GM19468 (cell line): ENCODE data around the gene BST2.
A peak's percentile ranks its signal among the peaks of the same experiment; 100 is the strongest.

Experiments
- ATAC-seq: cut with Tn5 transposase; IDR thresholded peaks from one replicate; pipeline ENCODE4 v1.9.1; 2021; ENCODE audit warnings: mild to moderate bottlenecking, moderate library complexity, moderate number of reproducible peaks; ENCODE audit not compliant: unreplicated experiment; ENCODE audit errors: extremely low read depth

The BST2 gene

GRCh38 chr19:17419621-17420474 lies 14.4 kb upstream of the BST2 start, which contains the start of gene MVB12A:
MVB12A (plus strand) TSS chr19:17420047; CDS start chr19:17420136, 89 bp downstream.
- ATAC-seq, result peak; percentile 71

- no peak for ATAC-seq
These were observed 13.8 kb upstream of the BST2 start for GRCh38 chr19:17419154-17419620.

DNA sequence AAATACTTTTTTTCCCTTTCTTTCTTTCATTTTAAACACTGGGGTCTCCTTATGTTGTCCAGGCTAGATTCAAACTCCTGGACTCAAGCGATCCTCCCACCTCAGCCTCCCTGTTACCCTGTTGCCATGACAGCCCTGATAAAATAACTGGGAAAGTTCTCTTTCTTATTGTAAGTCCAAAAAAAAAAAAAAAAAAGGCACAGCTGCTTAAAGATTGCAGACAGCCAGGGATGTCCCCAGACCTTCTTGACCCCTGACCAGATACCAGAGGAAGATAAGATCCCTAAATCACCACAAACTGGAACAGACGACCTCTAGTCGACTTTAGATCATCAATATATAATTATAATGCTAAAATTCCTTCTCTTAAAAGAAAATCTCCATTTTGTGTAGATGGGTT lies 13.3 kb upstream of the BST2 start:
- no peak for ATAC-seq

DNA sequence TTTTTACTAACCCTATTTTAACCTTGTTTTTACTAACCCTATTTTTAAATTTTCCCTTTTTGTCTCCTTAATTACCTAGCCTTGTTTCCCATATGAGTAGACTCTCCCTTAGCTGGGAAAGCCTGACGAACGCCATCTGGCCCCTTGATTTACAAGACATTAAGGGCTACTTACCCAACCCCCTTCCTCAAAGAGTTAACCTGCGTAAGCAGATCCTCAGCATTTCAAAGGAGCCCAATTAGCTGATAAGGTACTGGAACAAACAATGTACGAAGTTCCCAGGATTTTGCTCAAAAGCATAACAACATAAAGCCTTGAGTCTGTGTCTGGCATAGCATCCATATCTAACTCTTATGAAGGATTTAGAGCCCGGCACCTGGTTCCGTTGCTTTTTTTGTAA lies 9.7 kb upstream of the BST2 start:
- no peak for ATAC-seq

DNA sequence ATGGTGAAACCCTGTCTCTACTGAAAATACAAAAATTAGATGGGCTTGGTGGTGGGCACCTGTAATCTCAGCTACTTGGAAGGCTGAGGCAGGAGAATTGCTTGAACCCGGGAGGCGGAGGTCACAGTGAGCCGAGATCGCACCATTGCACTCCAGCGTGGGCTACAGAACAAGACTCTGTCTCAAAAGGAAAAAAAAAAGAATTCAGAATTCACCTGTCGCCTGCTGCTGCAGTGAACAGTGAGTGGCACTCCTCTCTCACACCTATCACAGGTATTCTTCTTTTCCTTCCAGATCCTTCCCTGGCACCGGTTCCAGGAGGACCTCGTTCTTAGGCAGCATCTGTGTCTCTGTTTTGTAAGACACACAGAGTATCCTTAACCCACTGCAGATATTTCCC lies 8.7 kb upstream of the BST2 start:
- no peak for ATAC-seq

DNA sequence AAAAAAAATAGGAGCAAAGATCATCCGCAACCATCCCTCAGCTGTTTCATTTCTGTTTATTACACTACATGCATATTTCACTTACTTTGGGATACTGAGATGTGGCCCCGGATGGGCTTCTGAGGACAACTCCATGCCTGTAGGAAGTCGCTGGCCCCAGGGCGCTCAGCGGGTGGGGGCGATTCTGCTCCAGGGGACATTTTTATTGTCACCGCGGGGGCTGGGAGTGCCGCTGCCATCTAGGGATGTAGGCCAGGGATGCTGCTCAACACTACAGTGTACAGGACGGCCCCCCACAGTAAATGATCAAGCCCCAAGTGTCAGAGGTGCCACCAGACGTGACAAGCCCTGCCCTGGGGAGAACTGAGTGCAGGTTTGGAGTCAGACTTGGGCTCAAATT lies 6.4 kb upstream of the BST2 start:
- ATAC-seq, result no peak

DNA sequence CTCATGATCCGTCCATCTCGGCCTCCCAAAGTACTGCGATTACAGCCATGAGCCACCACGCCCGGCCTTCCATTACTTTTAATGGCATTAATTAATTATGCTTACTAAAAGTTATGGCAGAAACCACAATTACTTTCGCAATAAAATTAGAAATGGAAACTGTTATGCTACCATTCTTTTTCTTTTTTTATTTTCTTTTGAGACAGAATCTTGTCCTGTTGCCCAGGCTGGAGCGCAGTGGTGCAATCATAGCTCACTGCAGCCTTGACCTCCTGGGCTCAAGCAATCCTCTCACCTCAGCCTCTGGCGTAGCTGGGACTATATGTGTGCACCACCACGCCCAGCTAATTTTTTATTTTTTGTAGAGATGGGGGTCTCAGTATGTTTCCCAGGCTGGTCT lies 4.6 kb upstream of the BST2 start:
- no peak for ATAC-seq

GRCh38 chr19:17406887-17407196 lies 1.4 kb upstream of the BST2 start:
- ATAC-seq, result no peak

- no peak for ATAC-seq
These were observed 836 bp upstream of the BST2 start for GRCh38 chr19:17406046-17406886.

- ATAC-seq, result no peak
These were observed 695 bp downstream of the BST2 start for GRCh38 chr19:17404621-17405249.

GRCh38 chr19:17404015-17404414 lies 1.4 kb downstream of the BST2 start:
- no peak for ATAC-seq

DNA sequence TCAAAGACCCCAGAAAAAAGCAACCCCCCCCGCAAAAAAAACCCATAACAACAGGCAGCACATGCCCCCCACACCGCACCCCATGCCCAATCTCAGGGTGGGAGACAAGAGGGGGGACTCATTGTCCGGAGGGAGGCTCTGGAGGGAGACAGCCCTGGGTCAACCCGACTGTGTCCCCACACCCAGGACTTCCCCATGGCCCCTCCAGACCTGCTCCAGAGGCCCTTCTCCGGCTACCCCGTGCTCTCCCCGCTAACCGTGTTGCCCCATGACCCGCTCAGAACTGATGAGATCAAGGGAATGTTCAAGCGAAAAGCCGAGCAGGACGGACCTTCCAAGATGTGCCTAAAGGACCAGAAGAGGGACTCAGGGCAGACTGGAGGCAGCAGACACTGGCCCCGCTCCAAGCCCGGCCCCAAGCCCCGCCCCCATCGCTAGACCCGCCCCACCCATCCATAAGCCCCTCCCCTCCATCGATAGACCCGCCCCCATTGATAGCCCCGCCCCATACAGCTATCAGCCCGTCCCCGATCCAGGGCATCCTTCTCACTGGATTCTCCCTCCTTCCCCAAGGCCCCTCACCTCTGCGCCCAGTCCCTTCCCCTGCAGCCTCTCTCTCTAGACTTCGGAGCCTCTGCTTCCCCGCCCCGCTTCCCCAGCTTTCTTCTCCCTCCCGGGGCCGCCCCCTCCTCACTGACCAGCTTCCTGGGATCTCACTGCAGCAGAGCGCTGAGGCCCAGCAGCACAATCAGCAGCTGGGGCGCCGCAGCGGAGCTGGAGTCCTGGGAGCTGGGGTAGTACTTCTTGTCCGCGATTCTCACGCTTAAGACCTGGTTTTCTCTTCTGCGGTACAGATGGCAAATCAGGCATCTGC lies 2.2 kb downstream of the BST2 start:
- no peak for ATAC-seq

DNA sequence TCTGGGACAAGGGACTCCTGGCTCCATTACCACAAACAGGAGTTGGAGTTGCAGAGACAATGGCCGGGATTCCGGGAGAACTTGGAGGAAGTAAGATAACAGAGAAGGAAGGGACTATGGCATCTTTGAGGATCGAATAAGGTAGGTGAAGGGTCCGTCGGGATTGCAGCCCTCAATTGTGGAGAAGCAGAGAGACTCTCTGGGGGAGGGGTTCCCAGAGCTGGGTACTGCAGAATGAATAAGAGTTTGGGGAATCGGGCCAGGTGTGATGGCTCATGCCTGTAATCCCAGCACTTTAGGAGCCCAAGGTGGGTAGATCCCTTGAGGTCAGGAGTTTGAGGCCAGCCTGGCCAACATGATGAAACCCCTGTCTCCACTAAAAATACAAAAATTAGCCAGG lies 3.8 kb downstream of the BST2 start:
- ATAC-seq, result no peak

GRCh38 chr19:17398902-17399527 lies 6.4 kb downstream of the BST2 start:
- no peak for ATAC-seq

DNA sequence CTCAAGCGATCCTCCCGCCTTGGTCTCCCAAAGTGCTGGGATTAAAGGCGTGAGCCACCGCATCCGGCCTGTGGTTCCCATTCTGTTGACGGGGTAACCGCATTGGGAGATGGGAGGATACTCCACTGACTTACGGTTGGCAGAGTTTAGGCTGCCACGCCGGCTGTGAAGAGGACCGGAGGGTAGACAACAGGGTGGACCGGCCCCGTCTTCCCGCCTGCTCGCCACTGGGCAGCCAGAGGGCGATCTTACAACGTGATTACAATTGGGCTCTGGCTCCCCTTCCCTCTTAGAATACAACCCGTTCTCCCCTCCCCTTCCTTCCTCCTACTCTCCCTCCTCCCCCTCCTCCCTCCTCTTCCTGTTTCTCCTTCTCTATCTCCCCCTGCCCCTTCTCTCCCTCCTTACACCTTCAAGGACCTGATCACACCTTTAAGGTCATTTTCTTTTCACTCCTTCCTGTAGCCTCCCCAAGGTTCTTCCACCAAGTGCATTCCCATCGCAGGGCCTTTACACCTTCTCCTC lies 10.5 kb downstream of the BST2 start:
- no peak for ATAC-seq

- ATAC-seq, result no peak
These were observed 11.5 kb downstream of the BST2 start, which contains the start of gene CCDC194 for GRCh38 chr19:17393914-17394313. CCDC194 (minus strand) TSS chr19:17394196; CDS start chr19:17394158, 38 bp downstream.

DNA sequence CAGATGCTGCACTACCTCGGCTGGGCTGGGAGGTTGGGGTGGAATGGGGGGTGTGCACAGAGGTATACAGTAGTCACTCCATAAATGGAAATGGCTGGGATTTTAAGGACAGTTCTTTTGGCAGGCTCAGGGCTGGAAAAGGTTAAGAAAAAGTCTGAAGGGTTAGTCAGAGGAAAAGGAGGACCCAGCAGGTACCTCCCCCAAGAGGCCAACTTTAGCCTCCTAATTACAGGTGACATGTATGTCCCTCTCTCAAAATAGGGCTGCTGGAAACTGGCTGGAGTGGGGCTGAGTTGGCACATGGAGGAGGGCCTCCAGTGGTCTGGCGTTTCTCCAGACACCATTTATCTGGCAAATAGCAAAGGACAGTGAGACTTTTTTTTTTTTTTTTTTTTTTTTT lies 12.4 kb downstream of the BST2 start:
- ATAC-seq, result no peak

DNA sequence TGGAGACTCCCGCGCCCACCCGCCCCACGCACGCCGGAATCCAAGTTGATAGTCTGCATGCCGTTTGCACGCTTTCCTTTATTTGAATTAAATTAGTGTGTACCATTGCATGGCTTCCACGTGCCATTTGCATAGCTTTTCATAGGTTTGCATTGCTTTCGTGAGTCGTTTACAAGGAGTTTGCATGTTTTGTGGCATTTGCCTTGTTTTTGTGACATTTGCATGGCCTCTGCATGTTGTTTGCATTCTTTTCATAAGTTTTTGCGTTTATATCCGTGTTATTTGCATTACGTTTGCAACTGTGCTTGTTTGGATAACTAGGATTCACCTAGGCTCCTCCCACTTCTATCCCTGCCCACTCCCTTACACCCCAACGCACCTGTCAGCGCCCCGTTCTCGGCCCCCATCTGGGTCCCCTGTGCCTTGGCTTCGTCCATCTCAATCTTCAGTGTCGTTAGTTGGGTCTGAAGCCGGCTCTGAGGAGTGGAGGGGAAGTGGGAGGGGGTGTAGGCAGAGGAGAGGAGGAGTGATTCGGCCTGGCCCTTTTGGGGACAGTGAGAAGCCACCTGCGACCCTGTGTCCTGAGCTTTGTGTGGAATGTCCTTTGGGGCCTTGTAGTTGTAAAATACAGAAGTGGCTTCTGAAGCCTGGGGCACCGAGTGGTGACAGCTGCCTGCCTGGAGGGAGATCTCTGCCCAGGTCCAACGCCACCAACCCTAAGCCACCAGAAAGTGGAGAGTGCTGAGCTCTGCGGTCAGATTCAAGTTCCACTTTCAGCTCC lies 13.9 kb downstream of the BST2 start:
- ATAC-seq, result no peak
